GM12878 (cell line): ENCODE measurements around the gene FAM241A.

ENCODE experiments used
- CREB1 ChIP-seq: IDR thresholded peaks from 2 replicates; pipeline ENCODE4 v1.6.1; 2012; ENCODE audit warnings: low read depth, mild to moderate bottlenecking, inconsistent platforms
- CTCF ChIP-seq, 3 experiments: IDR thresholded peaks in 2 of 3; conservative IDR thresholded peaks in 1 of 3; 2 replicates each; pipeline ENCODE4 v1.5.1; 2011; ENCODE audit warnings: low read depth in 3 of 3, low read length in 3 of 3, mild to moderate bottlenecking in 3 of 3, control low read depth in 2 of 3, moderate library complexity in 2 of 3, inconsistent platforms in 1 of 3, mixed read lengths in 1 of 3; ENCODE audit not compliant: control insufficient read depth in 2 of 3, insufficient read depth in 1 of 3; ENCODE audit errors: extremely low read depth in 1 of 3
- E2F4 ChIP-seq: IDR thresholded peaks from 2 replicates; pipeline ENCODE4 v1.6.1; 2012; ENCODE audit warnings: low read depth, low read length, improper control_type of control experiment
- FOS ChIP-seq: IDR thresholded peaks from 3 replicates; pipeline ENCODE4 v1.6.1; 2011; ENCODE audit warnings: borderline replicate concordance; ENCODE audit not compliant: insufficient read length; ENCODE audit errors: extremely low read depth
- FOXM1 ChIP-seq: IDR thresholded peaks from 2 replicates; pipeline ENCODE4 v1.6.1; 2012; ENCODE audit warnings: low read depth, mild to moderate bottlenecking, inconsistent platforms, low read length, moderate library complexity
- JUND ChIP-seq: IDR thresholded peaks from 2 replicates; pipeline ENCODE4 v1.6.1; 2012; ENCODE audit warnings: low read depth, mild to moderate bottlenecking, low read length, improper control_type of control experiment, moderate library complexity
- RCOR1 ChIP-seq: conservative IDR thresholded peaks from 2 replicates; pipeline ENCODE4 v1.6.1; 2012; ENCODE audit warnings: low read depth, low read length, improper control_type of control experiment
- TAF1 ChIP-seq: IDR thresholded peaks from 2 replicates; pipeline ENCODE4 v1.6.1; 2011; ENCODE audit warnings: mild to moderate bottlenecking, low read depth, low read length, borderline replicate concordance

- TF ChIP-seq CTCF (IDR thresholded peaks at IDR 0.05 in 2 of 3, conservative IDR thresholded peaks at IDR 0.05 in 1 of 3; ENCODE audit: control insufficient read depth in 2 of 3, extremely low read depth in 1 of 3, insufficient read depth in 1 of 3, low read depth in 3 of 3, low read length in 3 of 3) (no peak), FOS (no peak), CREB1 (no peak), RCOR1 (no peak), TAF1 (no peak), E2F4 (no peak), JUND (no peak), FOXM1 (no peak)
Measured at GRCh38 chr4:112113864-112114263, 31.4 kb upstream of the FAM241A start.
